Astrocyte (in vitro differentiated cells and primary cell): ENCODE results near the gene GJD4. TPM values are rescaled to one million over a fixed set of nuclear protein-coding genes. Genes with fewer than 3 reads are reported as not detected.

Source experiments
- DNase-seq: peaks from one replicate; pipeline ENCODE4 v3.0.0-alpha.2; 2010; ENCODE audit warnings: low read depth
- FAIRE-seq: peaks from 2 replicates; lab custom pipeline; 2011; peaks lifted over from hg19 to GRCh38; lab: Jason Lieb, UNC
- H2AFZ ChIP-seq: 2 replicates; pipeline ENCODE4 v1.6.0; 2012; ENCODE audit warnings: low read depth, low read length, inconsistent platforms
- H3K27ac ChIP-seq: 2 replicates; pipeline ENCODE4 v1.5.1; 2011; ENCODE audit warnings: low read depth, low read length, inconsistent platforms
- H3K27me3 ChIP-seq: 2 replicates; pipeline ENCODE4 v1.6.0; 2011; ENCODE audit warnings: low read length, inconsistent platforms; ENCODE audit not compliant: insufficient read depth
- H3K36me3 ChIP-seq: 2 replicates; pipeline ENCODE4 v1.5.1; 2011; ENCODE audit warnings: low read length, inconsistent platforms; ENCODE audit not compliant: insufficient read depth
- H3K4me1 ChIP-seq: 2 replicates; pipeline ENCODE4 v1.5.1; 2011; ENCODE audit warnings: low read length, inconsistent platforms; ENCODE audit not compliant: insufficient read depth
- H3K4me2 ChIP-seq: 2 replicates; pipeline ENCODE4 v1.6.0; 2012; ENCODE audit warnings: low read length, inconsistent platforms
- H3K4me3 ChIP-seq: 2 replicates; pipeline ENCODE4 v1.5.1; 2011; ENCODE audit warnings: low read depth, mild to moderate bottlenecking, low read length, inconsistent platforms; ENCODE audit not compliant: insufficient read depth
- H3K79me2 ChIP-seq: 2 replicates; pipeline ENCODE4 v1.6.0; 2012; ENCODE audit warnings: mild to moderate bottlenecking, low read length, inconsistent platforms; ENCODE audit not compliant: insufficient read depth
- H3K9ac ChIP-seq: 2 replicates; pipeline ENCODE4 v1.6.0; 2012; ENCODE audit warnings: mild to moderate bottlenecking, low read length, inconsistent platforms
- H3K9me3 ChIP-seq: 2 replicates; pipeline ENCODE4 v1.5.1; 2012; ENCODE audit warnings: low read depth, mild to moderate bottlenecking, low read length, inconsistent platforms; ENCODE audit not compliant: insufficient read depth
- H4K20me1 ChIP-seq: 2 replicates; pipeline ENCODE4 v1.6.0; 2012; ENCODE audit warnings: low read length, inconsistent platforms; ENCODE audit not compliant: insufficient read depth
- H3K27ac Mint-ChIP-seq: one replicate; pipeline ENCODE4 v1.8.0; 2021; ENCODE audit warnings: mild to moderate bottlenecking, mixed read lengths; ENCODE audit not compliant: unreplicated experiment
- H3K27me3 Mint-ChIP-seq: one replicate; pipeline ENCODE4 v1.8.0; 2021; ENCODE audit warnings: low read depth, mixed read lengths; ENCODE audit not compliant: unreplicated experiment
- H3K36me3 Mint-ChIP-seq: one replicate; pipeline ENCODE4 v1.8.0; 2021; ENCODE audit warnings: low read depth, mixed read lengths; ENCODE audit not compliant: unreplicated experiment
- H3K4me1 Mint-ChIP-seq: one replicate; pipeline ENCODE4 v1.8.0; 2021; ENCODE audit warnings: low read depth, mixed read lengths; ENCODE audit not compliant: unreplicated experiment
- H3K4me3 Mint-ChIP-seq: one replicate; pipeline ENCODE4 v1.8.0; 2021; ENCODE audit warnings: mild to moderate bottlenecking, moderate library complexity, mixed read lengths; ENCODE audit not compliant: unreplicated experiment
- H3K9me3 Mint-ChIP-seq: one replicate; pipeline ENCODE4 v1.8.0; 2021; ENCODE audit warnings: mild to moderate bottlenecking, mixed read lengths; ENCODE audit not compliant: unreplicated experiment
- CTCF ChIP-seq: IDR thresholded peaks from 2 replicates; pipeline ENCODE4 v1.5.1; 2011; ENCODE audit warnings: low read depth, mild to moderate bottlenecking, inconsistent platforms, low read length, moderate library complexity; ENCODE audit not compliant: insufficient read depth
- EZH2 ChIP-seq: IDR thresholded peaks from 2 replicates; pipeline ENCODE4 v1.6.1; 2012; ENCODE audit warnings: mild to moderate bottlenecking, low read length, inconsistent platforms; ENCODE audit not compliant: insufficient read depth
- total RNA-seq: library from RNA; stranded (reverse); gene quantifications from 2 replicates; pipeline ENCODE4 v1.2.1, GENCODE V29; 2021

The GJD4 gene
- total RNA-seq, 1 donor from 2014 or later: not detected

GRCh38 chr10:35563261-35563891 is 41.8 kb upstream of the GJD4 start:
- H3K36me3 Mint-ChIP-seq: peaks cover 8% of the 10 kb centered on the region
- peak; percentile 49 for DNase-seq
- Histone ChIP-seq H3K79me2 (peaks cover 14% of the 10 kb centered on the region), H3K9me3 (no peaks in the 10 kb centered on the region), H3K4me2 (no peak overlapping the region), H3K4me1 (peaks cover 23% of the 10 kb centered on the region), H3K36me3 (no peaks in the 10 kb centered on the region), H3K4me3 (no peak overlapping the region), H4K20me1 (no peaks in the 10 kb centered on the region), H3K27me3 (no peaks in the 10 kb centered on the region), H3K9ac (no peak overlapping the region), H2AFZ (no peak overlapping the region), H3K27ac (no peak overlapping the region)
- H3K4me3 Mint-ChIP-seq: no peak overlapping the region
- H3K27ac Mint-ChIP-seq: no peak overlapping the region
- no peak for TF ChIP-seq EZH2
- TF ChIP-seq CTCF: peak; percentile 100
- H3K4me1 Mint-ChIP-seq: peaks cover 16% of the 10 kb centered on the region
- H3K27me3 Mint-ChIP-seq: no peaks in the 10 kb centered on the region
- FAIRE-seq: peak; percentile 9
- no peaks in the 10 kb centered on the region for H3K9me3 Mint-ChIP-seq

- no peaks in the 10 kb centered on the region for H3K27me3 Mint-ChIP-seq
- peak overlapping the region; percentile 10 for H3K4me2 ChIP-seq
- peaks cover 16% of the 10 kb centered on the region for H3K4me1 Mint-ChIP-seq
- H3K27ac ChIP-seq: peak overlapping the region; percentile 60
- TF ChIP-seq CTCF: no peak
- H3K36me3 ChIP-seq: no peaks in the 10 kb centered on the region
- H3K9me3 ChIP-seq: no peaks in the 10 kb centered on the region
- no peak overlapping the region for H3K4me3 ChIP-seq
- H3K79me2 ChIP-seq: peaks cover 12% of the 10 kb centered on the region
- H3K9ac ChIP-seq: peak overlapping the region; percentile 38
- H3K36me3 Mint-ChIP-seq: peaks cover 8% of the 10 kb centered on the region
- no peak overlapping the region for H3K27ac Mint-ChIP-seq
- no peaks in the 10 kb centered on the region for H4K20me1 ChIP-seq
- FAIRE-seq: no peak
- H3K27me3 ChIP-seq: no peaks in the 10 kb centered on the region
- H3K9me3 Mint-ChIP-seq: no peaks in the 10 kb centered on the region
- H3K4me1 ChIP-seq: peaks cover 23% of the 10 kb centered on the region
- no peak overlapping the region for H3K4me3 Mint-ChIP-seq
- H2AFZ ChIP-seq: no peak overlapping the region
- peak; percentile 49 for DNase-seq
These were observed 40.7 kb upstream of the GJD4 start for GRCh38 chr10:35564341-35564968.

- H3K27me3 Mint-ChIP-seq: no peaks in the 10 kb centered on the region
- peaks cover 4% of the 10 kb centered on the region for H3K79me2 ChIP-seq
- peaks cover 8% of the 10 kb centered on the region for H3K36me3 Mint-ChIP-seq
- TF ChIP-seq EZH2: no peak
- TF ChIP-seq CTCF: no peak
- H3K27ac Mint-ChIP-seq: no peak overlapping the region
- H3K4me1 Mint-ChIP-seq: peaks cover 16% of the 10 kb centered on the region
- no peaks in the 10 kb centered on the region for H3K36me3 ChIP-seq
- no peaks in the 10 kb centered on the region for H3K9me3 ChIP-seq
- H2AFZ ChIP-seq: no peak overlapping the region
- no peak overlapping the region for H3K4me3 Mint-ChIP-seq
- H3K4me1 ChIP-seq: peaks cover 28% of the 10 kb centered on the region
- H3K27ac ChIP-seq: no peak overlapping the region
- H3K4me3 ChIP-seq: no peak overlapping the region
- FAIRE-seq: peak; percentile 37
- no peaks in the 10 kb centered on the region for H4K20me1 ChIP-seq
- no peaks in the 10 kb centered on the region for H3K27me3 ChIP-seq
- H3K9ac ChIP-seq: no peak overlapping the region
- no peaks in the 10 kb centered on the region for H3K9me3 Mint-ChIP-seq
- no peak overlapping the region for H3K4me2 ChIP-seq
- DNase-seq: peak; percentile 60
These were observed 39.5 kb upstream of the GJD4 start for GRCh38 chr10:35565602-35566081.
